Measurements from ENCODE around the gene TNP2.

Gene TNP2

GRCh38 chr16:11268921-11269375 lies at the start of gene TNP2:
TNP2 (minus strand) TSS chr16:11269325; CDS start chr16:11269262, 63 bp downstream.
- H3K36me3 ChIP-seq (ENCODE audit: insufficient read depth), result no peaks in the 10 kb centered on the region
- peaks cover 4% of the 10 kb centered on the region; the same call in 1 of the 2 replicates for H3K27me3 ChIP-seq (ENCODE audit: insufficient read depth, low read depth)
- no peak within 1 kb of the TSS for H3K4me3 ChIP-seq (IDR thresholded peaks at IDR 0.05; ENCODE audit: insufficient read depth, low read depth, low read length)
- H3K27ac ChIP-seq, result no peak within 1 kb of the TSS
- H3K4me2 ChIP-seq, result no peak within 1 kb of the TSS
- H2AFZ ChIP-seq (ENCODE audit: low read depth), result no peak within 1 kb of the TSS
- H3K4me1 ChIP-seq (ENCODE audit: low read depth, poor library complexity, severe bottlenecking), result no peaks in the 10 kb centered on the region
- no peak within 1 kb of the TSS for H3K9ac ChIP-seq
- TF ChIP-seq CTCF (conservative IDR thresholded peaks at IDR 0.05; ENCODE audit: low read depth, low read length), result no peak
- H4K20me1 ChIP-seq (ENCODE audit: insufficient read depth), result no peaks in the 10 kb centered on the region
- H3K79me2 ChIP-seq (ENCODE audit: insufficient read depth, low read depth), result no peaks in the 10 kb centered on the region

GRCh38 chr16:11318817-11319216 lies 49.7 kb upstream of the TNP2 start:
- Histone ChIP-seq H3K27me3 (ENCODE audit: insufficient read depth, low read depth) (no peaks in the 10 kb centered on the region), H4K20me1 (ENCODE audit: insufficient read depth) (no peaks in the 10 kb centered on the region), H3K4me3 (IDR thresholded peaks at IDR 0.05; ENCODE audit: insufficient read depth, low read depth, low read length) (no peak overlapping the region), H3K4me2 (no peak overlapping the region), H3K4me1 (ENCODE audit: low read depth, poor library complexity, severe bottlenecking) (peaks cover 30% of the 10 kb centered on the region), H3K9ac (no peak overlapping the region), H3K79me2 (ENCODE audit: insufficient read depth, low read depth) (no peaks in the 10 kb centered on the region), H2AFZ (ENCODE audit: low read depth) (no peak overlapping the region), H3K27ac (no peak overlapping the region), H3K36me3 (ENCODE audit: insufficient read depth) (no peaks in the 10 kb centered on the region)
- no peak for TF ChIP-seq CTCF (conservative IDR thresholded peaks at IDR 0.05; ENCODE audit: low read depth, low read length)

GRCh38 chr16:11316331-11317015 lies 47.3 kb upstream of the TNP2 start:
- H3K4me2 ChIP-seq, result no peak overlapping the region
- peaks cover 54% of the 10 kb centered on the region for H3K4me1 ChIP-seq (ENCODE audit: low read depth, poor library complexity, severe bottlenecking)
- no peak overlapping the region for H3K27ac ChIP-seq
- H2AFZ ChIP-seq (ENCODE audit: low read depth), result no peak overlapping the region
- no peaks in the 10 kb centered on the region for H3K27me3 ChIP-seq (ENCODE audit: insufficient read depth, low read depth)
- H3K36me3 ChIP-seq (ENCODE audit: insufficient read depth), result no peaks in the 10 kb centered on the region
- H3K79me2 ChIP-seq (ENCODE audit: insufficient read depth, low read depth), result no peaks in the 10 kb centered on the region
- H3K9ac ChIP-seq, result no peak overlapping the region
- no peaks in the 10 kb centered on the region for H4K20me1 ChIP-seq (ENCODE audit: insufficient read depth)
- no peak overlapping the region for H3K4me3 ChIP-seq (IDR thresholded peaks at IDR 0.05; ENCODE audit: insufficient read depth, low read depth, low read length)
- no peak for TF ChIP-seq CTCF (conservative IDR thresholded peaks at IDR 0.05; ENCODE audit: low read depth, low read length)

- H3K36me3 ChIP-seq (ENCODE audit: insufficient read depth), result no peaks in the 10 kb centered on the region
- H4K20me1 ChIP-seq (ENCODE audit: insufficient read depth), result no peaks in the 10 kb centered on the region
- H3K4me3 ChIP-seq (IDR thresholded peaks at IDR 0.05; ENCODE audit: insufficient read depth, low read depth, low read length), result no peak overlapping the region
- H3K9ac ChIP-seq, result no peak overlapping the region
- no peak overlapping the region for H2AFZ ChIP-seq (ENCODE audit: low read depth)
- no peak overlapping the region for H3K27ac ChIP-seq
- H3K27me3 ChIP-seq (ENCODE audit: insufficient read depth, low read depth), result no peaks in the 10 kb centered on the region
- TF ChIP-seq CTCF (conservative IDR thresholded peaks at IDR 0.05; ENCODE audit: low read depth, low read length), result no peak
- no peaks in the 10 kb centered on the region for H3K79me2 ChIP-seq (ENCODE audit: insufficient read depth, low read depth)
- H3K4me2 ChIP-seq, result no peak overlapping the region
- peaks cover 61% of the 10 kb centered on the region for H3K4me1 ChIP-seq (ENCODE audit: low read depth, poor library complexity, severe bottlenecking)
Measured at GRCh38 chr16:11315510-11315909, 46.4 kb upstream of the TNP2 start.

Data from KMS-11 (cell line).